ENCODE data around the gene MAD1L1. TPM values are rescaled to one million over a fixed set of nuclear protein-coding genes. Genes with fewer than 3 reads are reported as not detected.

Gene MAD1L1
- polyA plus RNA-seq, 4 donors, result 12.3 to 21.7 (median 18.1) TPM

DNA sequence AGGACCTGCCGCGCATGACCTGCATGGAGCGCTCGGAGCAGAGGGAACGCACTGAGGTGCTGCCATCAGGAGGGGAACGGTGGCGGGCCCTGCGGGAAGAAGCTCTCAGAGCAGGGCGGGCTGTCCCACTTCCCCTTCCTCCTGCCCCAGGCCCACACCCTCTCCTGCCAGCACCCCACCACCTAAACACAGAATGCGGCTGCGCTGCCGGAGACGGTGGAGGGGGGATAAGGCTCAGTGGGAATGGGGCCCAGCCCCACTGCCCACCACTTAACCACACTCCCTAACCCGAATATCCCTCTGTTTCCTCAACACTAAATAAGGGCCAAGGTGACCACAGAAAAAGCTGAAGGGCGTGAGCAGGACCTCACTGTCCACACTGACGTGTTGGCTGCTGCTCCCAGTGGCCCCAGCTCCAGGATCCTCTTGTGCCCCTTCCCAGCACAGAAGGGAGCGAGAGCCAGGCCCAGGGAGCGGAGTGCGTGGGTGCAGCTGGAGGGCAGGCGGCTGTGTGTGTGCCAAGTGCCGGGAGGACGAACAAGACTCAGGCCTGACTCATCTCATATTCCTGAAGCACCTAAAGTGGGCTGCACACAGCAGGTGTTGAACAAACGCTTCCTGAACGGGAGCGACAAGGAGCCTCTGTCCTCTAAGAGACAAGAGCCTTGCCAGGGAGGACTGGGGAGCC lies 116.8 kb downstream of the MAD1L1 start:
- 84 to 95% (median 91%) methylated on average over 25 of the region's 25 CpGs for WGBS, 3 donors
- Histone ChIP-seq H3K27me3 (ENCODE audit: control insufficient read depth in 3 of 3, insufficient read depth in 3 of 3, low read length in 3 of 3) (no peaks in the 10 kb centered on the region), H3K4me1 (ENCODE audit: control insufficient read depth in 3 of 3, insufficient read depth in 2 of 3, low read depth in 1 of 3, low read length in 2 of 3) (peaks cover 0 to 14% (median 2%) of the 10 kb centered on the region in 3 donors), H3K27ac (ENCODE audit: low read depth in 1 of 3, low read length in 2 of 3) (peak overlapping the region in 1 of 3 donors; percentile 33), H3K9me3 (ENCODE audit: control insufficient read depth in 2 of 2, insufficient read depth in 1 of 2, low read depth in 1 of 2, low read length in 1 of 2) (peaks cover 0 to 40% of the 10 kb centered on the region in 2 donors), H3K4me3 (ENCODE audit: low read depth in 1 of 3, low read length in 3 of 3) (no peak overlapping the region), H3K36me3 (ENCODE audit: control insufficient read depth in 3 of 3, insufficient read depth in 2 of 3, low read depth in 1 of 3, low read length in 3 of 3) (peaks cover 0 to 37% (median 0%) of the 10 kb centered on the region in 3 donors)
- DNase-seq (no peak), FAIRE-seq (no peak)

DNA sequence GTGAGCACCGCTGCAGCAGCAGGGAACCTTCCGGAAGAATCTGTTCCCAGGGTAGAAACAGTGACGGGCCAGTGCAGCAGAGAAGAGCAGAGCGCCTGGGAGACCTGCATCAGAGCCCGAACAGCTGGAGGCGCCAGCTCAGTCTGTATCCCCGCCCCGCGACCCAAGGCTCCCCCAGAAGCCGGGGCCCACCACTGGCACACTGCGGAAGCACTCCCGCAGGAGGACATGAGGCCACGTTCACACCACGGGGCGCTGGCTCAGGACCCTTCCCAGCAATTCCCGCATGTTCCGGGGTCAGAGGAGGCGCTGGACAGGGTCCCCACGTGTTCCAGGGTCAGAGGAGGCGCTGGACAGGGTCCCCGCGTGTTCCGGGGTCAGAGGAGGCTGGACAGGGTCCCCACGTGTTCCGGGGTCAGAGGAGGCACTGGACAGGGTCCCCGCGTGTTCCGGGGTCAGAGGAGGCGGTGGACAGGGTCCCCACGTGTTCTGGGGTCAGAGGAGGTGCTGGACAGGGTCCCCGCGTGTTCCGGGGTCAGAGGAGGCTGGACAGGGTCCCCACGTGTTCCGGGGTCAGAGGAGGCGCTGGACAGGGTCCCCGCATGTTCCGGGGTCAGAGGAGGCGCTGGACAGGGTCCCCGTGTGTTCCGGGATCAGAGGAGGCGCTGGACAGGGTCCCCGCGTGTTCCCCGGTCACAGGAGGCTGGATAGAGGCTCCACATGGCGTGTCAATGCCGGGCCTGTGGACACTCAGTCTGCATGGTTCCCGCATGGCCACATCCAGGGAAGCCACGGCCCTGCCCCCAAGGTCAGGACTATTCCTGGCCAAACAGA lies 117.6 kb downstream of the MAD1L1 start:
- peaks cover 0 to 37% (median 0%) of the 10 kb centered on the region in 3 donors for H3K36me3 ChIP-seq (ENCODE audit: control insufficient read depth in 3 of 3, insufficient read depth in 2 of 3, low read depth in 1 of 3, low read length in 3 of 3)
- H3K9me3 ChIP-seq (ENCODE audit: control insufficient read depth in 2 of 2, insufficient read depth in 1 of 2, low read depth in 1 of 2, low read length in 1 of 2), result peaks cover 0 to 43% of the 10 kb centered on the region in 2 donors
- DNase-seq (no peak), FAIRE-seq (no peak)
- no peak overlapping the region for H3K4me3 ChIP-seq (ENCODE audit: low read depth in 1 of 3, low read length in 3 of 3)
- 96 to 97% (median 97%) methylated on average over 47 to 49 of the region's 49 CpGs for WGBS, 3 donors
- H3K27me3 ChIP-seq (ENCODE audit: control insufficient read depth in 3 of 3, insufficient read depth in 3 of 3, low read length in 3 of 3), result no peaks in the 10 kb centered on the region
- H3K4me1 ChIP-seq (ENCODE audit: control insufficient read depth in 3 of 3, insufficient read depth in 2 of 3, low read depth in 1 of 3, low read length in 2 of 3), result peaks cover 2 to 22% (median 2%) of the 10 kb centered on the region in 3 donors
- no peak overlapping the region for H3K27ac ChIP-seq (ENCODE audit: low read depth in 1 of 3, low read length in 2 of 3)

DNA sequence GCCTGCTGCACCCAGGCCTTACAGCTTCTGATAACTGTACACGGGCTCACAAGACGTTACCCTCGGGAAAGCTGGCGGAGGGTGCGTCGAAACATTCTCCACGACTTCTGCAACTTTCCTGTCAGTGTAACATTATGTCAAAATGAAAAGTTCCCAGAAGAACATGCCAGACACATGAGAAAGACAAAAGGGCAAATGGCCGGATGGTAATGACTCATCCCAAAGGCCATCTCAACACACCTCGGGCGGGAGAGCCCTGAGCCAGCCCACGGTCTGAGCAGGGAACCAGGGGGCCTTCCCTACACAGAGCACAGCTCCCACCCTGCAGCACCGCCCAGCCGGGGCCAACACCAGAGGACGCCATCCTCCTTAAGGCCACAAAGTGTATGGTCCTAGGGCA lies 118.7 kb downstream of the MAD1L1 start:
- peaks cover 0 to 45% (median 2%) of the 10 kb centered on the region in 3 donors for H3K36me3 ChIP-seq (ENCODE audit: control insufficient read depth in 3 of 3, insufficient read depth in 2 of 3, low read depth in 1 of 3, low read length in 3 of 3)
- DNase-seq (no peak), FAIRE-seq (no peak)
- 91 to 96% (median 94%) methylated on average over 14 of the region's 14 CpGs for WGBS, 3 donors
- peaks cover 0 to 44% of the 10 kb centered on the region in 2 donors for H3K9me3 ChIP-seq (ENCODE audit: control insufficient read depth in 2 of 2, insufficient read depth in 1 of 2, low read depth in 1 of 2, low read length in 1 of 2)
- no peak overlapping the region for H3K27ac ChIP-seq (ENCODE audit: low read depth in 1 of 3, low read length in 2 of 3)
- H3K4me3 ChIP-seq (ENCODE audit: low read depth in 1 of 3, low read length in 3 of 3), result no peak overlapping the region
- H3K4me1 ChIP-seq (ENCODE audit: control insufficient read depth in 3 of 3, insufficient read depth in 2 of 3, low read depth in 1 of 3, low read length in 2 of 3), result peaks cover 2 to 27% (median 2%) of the 10 kb centered on the region in 3 donors
- H3K27me3 ChIP-seq (ENCODE audit: control insufficient read depth in 3 of 3, insufficient read depth in 3 of 3, low read length in 3 of 3), result no peaks in the 10 kb centered on the region

DNA sequence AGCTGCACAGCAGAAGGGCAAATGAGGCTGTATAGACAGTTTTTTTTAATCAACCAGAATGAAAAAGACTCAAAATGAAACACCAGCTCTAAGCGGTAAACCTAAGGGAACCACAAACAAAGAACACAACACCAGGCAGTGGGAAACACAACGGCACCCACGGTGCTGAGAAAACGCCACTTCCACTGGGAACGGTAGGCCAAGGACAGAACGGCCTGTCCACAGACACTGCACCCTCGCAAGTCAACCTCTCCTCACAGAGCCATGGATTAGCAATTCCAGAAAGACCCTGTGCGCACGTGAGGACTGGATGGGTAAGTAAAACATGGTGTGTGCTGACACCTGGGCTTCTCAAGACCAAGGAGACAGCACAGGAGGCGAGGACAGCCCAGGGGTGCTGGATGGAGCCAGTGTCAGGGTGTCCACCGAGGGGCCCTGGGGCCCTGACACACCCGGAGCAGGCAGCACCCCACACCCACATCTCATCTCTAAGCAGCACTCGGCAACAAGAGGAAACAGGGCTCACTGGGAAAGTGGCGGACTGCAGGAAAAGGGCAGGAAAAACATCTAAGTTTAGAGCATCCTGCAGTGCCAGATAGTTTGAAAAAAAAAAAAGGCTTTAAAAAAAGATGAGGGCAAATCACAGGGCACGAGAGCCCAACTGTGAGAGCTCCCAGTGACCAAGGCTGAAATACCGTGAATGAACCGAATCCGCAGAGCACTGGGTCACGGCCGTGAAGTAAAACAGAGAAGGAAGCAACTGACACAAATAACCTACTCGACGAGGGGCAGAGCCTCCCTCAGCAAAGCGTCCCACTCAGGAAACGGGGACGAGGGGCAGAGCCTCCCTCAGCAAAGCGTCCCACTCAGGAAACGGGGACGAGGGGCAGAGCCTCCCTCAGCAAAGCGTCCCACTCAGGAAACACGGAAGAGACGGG lies 120.2 kb downstream of the MAD1L1 start:
- H3K27ac ChIP-seq (ENCODE audit: low read depth in 1 of 3, low read length in 2 of 3), result peak overlapping the region in 1 of 3 donors; percentile 13
- 71 to 88% (median 74%) methylated on average over 31 of the region's 31 CpGs for WGBS, 3 donors
- H3K4me1 ChIP-seq (ENCODE audit: control insufficient read depth in 3 of 3, insufficient read depth in 2 of 3, low read depth in 1 of 3, low read length in 2 of 3), result peaks cover 2 to 29% (median 2%) of the 10 kb centered on the region in 3 donors
- H3K27me3 ChIP-seq (ENCODE audit: control insufficient read depth in 3 of 3, insufficient read depth in 3 of 3, low read length in 3 of 3), result no peaks in the 10 kb centered on the region
- H3K36me3 ChIP-seq (ENCODE audit: control insufficient read depth in 3 of 3, insufficient read depth in 2 of 3, low read depth in 1 of 3, low read length in 3 of 3), result peaks cover 0 to 49% (median 2%) of the 10 kb centered on the region in 3 donors
- FAIRE-seq (no peak), DNase-seq (no peak)
- H3K9me3 ChIP-seq (ENCODE audit: control insufficient read depth in 2 of 2, insufficient read depth in 1 of 2, low read depth in 1 of 2, low read length in 1 of 2), result peaks cover 0 to 44% of the 10 kb centered on the region in 2 donors
- H3K4me3 ChIP-seq (ENCODE audit: low read depth in 1 of 3, low read length in 3 of 3), result no peak overlapping the region

DNA sequence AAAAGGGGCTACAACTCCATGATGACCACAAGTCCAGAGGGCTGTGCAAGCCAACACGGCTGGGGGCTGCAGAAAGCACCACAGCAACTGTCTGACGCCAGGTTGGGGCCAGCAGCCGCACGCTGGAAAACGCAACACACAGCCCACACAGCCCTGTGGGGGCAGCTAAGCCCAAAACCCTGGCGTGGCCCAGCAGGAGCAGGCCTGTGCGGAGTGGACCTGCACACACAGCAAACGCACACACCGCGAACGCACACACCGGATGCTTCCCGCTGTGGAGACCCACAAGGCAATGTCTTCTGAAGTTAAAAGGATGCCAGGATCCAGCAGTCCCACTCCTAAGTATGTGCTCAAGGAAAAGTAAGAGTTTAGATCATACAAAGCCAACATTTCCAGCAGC lies 121.2 kb downstream of the MAD1L1 start:
- FAIRE-seq (no peak), DNase-seq (no peak)
- peak overlapping the region in 1 of 3 donors; percentile 41 for H3K27ac ChIP-seq (ENCODE audit: low read depth in 1 of 3, low read length in 2 of 3)
- peaks cover 2 to 27% (median 2%) of the 10 kb centered on the region in 3 donors for H3K4me1 ChIP-seq (ENCODE audit: control insufficient read depth in 3 of 3, insufficient read depth in 2 of 3, low read depth in 1 of 3, low read length in 2 of 3)
- peaks cover 0 to 44% of the 10 kb centered on the region in 2 donors for H3K9me3 ChIP-seq (ENCODE audit: control insufficient read depth in 2 of 2, insufficient read depth in 1 of 2, low read depth in 1 of 2, low read length in 1 of 2)
- H3K4me3 ChIP-seq (ENCODE audit: low read depth in 1 of 3, low read length in 3 of 3), result peak overlapping the region in 1 of 3 donors; percentile 20
- no peaks in the 10 kb centered on the region for H3K27me3 ChIP-seq (ENCODE audit: control insufficient read depth in 3 of 3, insufficient read depth in 3 of 3, low read length in 3 of 3)
- H3K36me3 ChIP-seq (ENCODE audit: control insufficient read depth in 3 of 3, insufficient read depth in 2 of 3, low read depth in 1 of 3, low read length in 3 of 3), result peaks cover 0 to 51% (median 2%) of the 10 kb centered on the region in 3 donors
- WGBS, 3 donors, result 89 to 96% (median 92%) methylated on average over 13 of the region's 13 CpGs

DNA sequence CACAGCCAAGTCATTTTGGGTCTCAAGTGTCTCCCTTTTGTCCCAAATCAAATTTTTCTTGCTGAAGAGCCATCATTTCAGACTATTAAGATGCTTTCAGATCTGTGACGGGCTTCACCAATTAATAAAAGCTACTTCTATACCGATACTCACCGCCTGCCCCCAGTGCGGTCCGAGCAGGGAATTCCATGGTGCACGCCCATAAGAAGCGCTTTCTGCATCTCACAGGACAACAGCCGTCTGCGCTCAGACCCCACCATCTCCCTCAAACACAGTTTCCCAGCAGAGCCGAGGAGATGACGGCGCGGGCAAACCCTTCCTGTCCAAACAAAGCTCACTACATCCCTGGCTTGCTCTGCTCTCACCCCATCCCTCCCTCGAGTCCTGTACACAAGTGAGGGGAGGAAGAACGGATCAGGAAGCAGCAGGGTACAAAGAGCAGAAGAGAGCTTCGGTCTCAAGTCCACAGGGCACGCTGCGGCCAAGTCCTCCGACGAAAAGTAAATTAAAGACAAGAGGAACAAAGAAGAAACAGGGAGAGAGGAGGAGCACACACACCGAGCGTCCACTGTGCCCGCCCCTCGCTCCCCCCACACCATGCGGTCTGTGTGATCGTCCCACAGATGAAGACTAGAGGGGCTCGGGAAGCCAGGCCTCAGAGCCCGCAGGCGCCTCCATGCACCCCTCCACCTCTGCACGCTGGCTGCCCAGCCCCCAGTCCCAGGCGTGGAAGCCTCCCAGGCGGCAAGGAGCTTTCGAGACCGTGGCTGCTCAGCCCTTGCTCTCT lies 121.9 kb downstream of the MAD1L1 start:
- no peak for FAIRE-seq
- DNase-seq, result peak; percentile 76 to 82
- no peaks in the 10 kb centered on the region for H3K27me3 ChIP-seq (ENCODE audit: control insufficient read depth in 3 of 3, insufficient read depth in 3 of 3, low read length in 3 of 3)
- 46 to 58% (median 53%) methylated on average over 33 to 34 of the region's 34 CpGs for WGBS, 3 donors
- peaks cover 0 to 44% of the 10 kb centered on the region in 2 donors for H3K9me3 ChIP-seq (ENCODE audit: control insufficient read depth in 2 of 2, insufficient read depth in 1 of 2, low read depth in 1 of 2, low read length in 1 of 2)
- H3K36me3 ChIP-seq (ENCODE audit: control insufficient read depth in 3 of 3, insufficient read depth in 2 of 3, low read depth in 1 of 3, low read length in 3 of 3), result peaks cover 0 to 45% (median 2%) of the 10 kb centered on the region in 3 donors
- H3K4me3 ChIP-seq (ENCODE audit: low read depth in 1 of 3, low read length in 3 of 3), result peak overlapping the region in 1 of 3 donors; percentile 20
- peak overlapping the region; percentile 3 to 42 (median 41) for H3K27ac ChIP-seq (ENCODE audit: low read depth in 1 of 3, low read length in 2 of 3)
- peaks cover 2 to 24% (median 2%) of the 10 kb centered on the region in 3 donors for H3K4me1 ChIP-seq (ENCODE audit: control insufficient read depth in 3 of 3, insufficient read depth in 2 of 3, low read depth in 1 of 3, low read length in 2 of 3)

DNA sequence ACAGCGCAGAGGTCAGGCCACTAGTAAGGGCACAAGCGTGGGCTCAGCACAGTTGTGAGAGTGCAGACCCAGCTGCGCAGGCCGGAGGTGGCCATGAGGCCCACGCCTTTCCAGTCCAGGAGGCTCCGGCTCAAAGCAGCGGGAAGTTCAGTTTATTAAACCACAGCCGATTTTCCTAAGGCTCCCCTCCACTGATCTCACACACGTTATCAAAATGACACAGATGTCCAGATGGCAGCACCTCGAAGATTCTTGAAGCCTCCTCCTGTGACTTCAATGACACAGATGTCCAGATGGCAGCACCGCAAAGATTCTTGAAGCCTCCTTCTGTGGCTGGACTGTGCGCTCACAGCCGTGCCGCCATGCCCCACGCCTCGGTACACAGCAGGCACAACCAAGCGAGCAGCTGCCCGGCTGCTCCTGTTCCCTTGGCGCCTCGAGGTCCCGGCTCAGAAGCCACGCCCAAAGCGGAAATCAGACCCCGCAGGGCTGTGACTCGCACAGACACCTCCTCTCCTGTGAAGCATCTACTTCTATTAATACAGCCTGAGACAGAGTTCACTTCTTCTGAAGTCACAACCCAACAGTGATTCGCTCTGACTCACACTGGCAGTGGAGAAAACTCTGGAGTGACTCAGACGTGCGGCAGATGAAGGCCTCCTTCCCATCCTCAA lies 122.7 kb downstream of the MAD1L1 start:
- Histone ChIP-seq H3K36me3 (ENCODE audit: control insufficient read depth in 3 of 3, insufficient read depth in 2 of 3, low read depth in 1 of 3, low read length in 3 of 3) (peaks cover 0 to 38% (median 2%) of the 10 kb centered on the region in 3 donors), H3K27ac (ENCODE audit: low read depth in 1 of 3, low read length in 2 of 3) (peak overlapping the region in 2 of 3 donors; percentile 42 to 43), H3K27me3 (ENCODE audit: control insufficient read depth in 3 of 3, insufficient read depth in 3 of 3, low read length in 3 of 3) (no peaks in the 10 kb centered on the region), H3K4me3 (ENCODE audit: low read depth in 1 of 3, low read length in 3 of 3) (no peak overlapping the region), H3K4me1 (ENCODE audit: control insufficient read depth in 3 of 3, insufficient read depth in 2 of 3, low read depth in 1 of 3, low read length in 2 of 3) (peaks cover 2 to 23% (median 2%) of the 10 kb centered on the region in 3 donors), H3K9me3 (ENCODE audit: control insufficient read depth in 2 of 2, insufficient read depth in 1 of 2, low read depth in 1 of 2, low read length in 1 of 2) (peaks cover 0 to 36% of the 10 kb centered on the region in 2 donors)
- no peak for FAIRE-seq
- 75 to 83% (median 78%) methylated on average over 28 of the region's 28 CpGs for WGBS, 3 donors
- peak in 1 of 2 donors; percentile 68 for DNase-seq
